GM12878 (cell line): ENCODE data around the gene C5AR1. TPM values are rescaled to one million over a fixed set of nuclear protein-coding genes. Genes with fewer than 3 reads are reported as not detected.

Experiments
- ATF7 ChIP-seq: fragments of 450-650 bp; IDR thresholded peaks from 2 replicates; pipeline ENCODE4 v1.6.1; 2016; ENCODE audit warnings: low read depth, mild to moderate bottlenecking
- EP300 ChIP-seq, 2 experiments: fragments of 150-350 bp in 1 of 2; IDR thresholded peaks; 2 replicates each; pipeline ENCODE4 v1.6.1; 2011 to 2012; ENCODE audit warnings: low read depth in 2 of 2, low read length in 2 of 2, borderline replicate concordance in 1 of 2, improper control_type of control experiment in 1 of 2, inconsistent platforms in 1 of 2; ENCODE audit not compliant: control insufficient read depth in 1 of 2
- FOXM1 ChIP-seq: IDR thresholded peaks from 2 replicates; pipeline ENCODE4 v1.6.1; 2012; ENCODE audit warnings: low read depth, mild to moderate bottlenecking, inconsistent platforms, low read length, moderate library complexity
- IKZF1 ChIP-seq: fragments of 450-650 bp; conservative IDR thresholded peaks from 2 replicates; pipeline ENCODE4 v1.6.1; 2017; ENCODE audit warnings: antibody characterized with exemption, mild to moderate bottlenecking
- MEF2A ChIP-seq: IDR thresholded peaks from 2 replicates; pipeline ENCODE4 v1.6.1; 2011; ENCODE audit warnings: low read depth, mild to moderate bottlenecking, low read length, moderate library complexity; ENCODE audit not compliant: insufficient read depth
- PAX5 ChIP-seq: IDR thresholded peaks from 2 replicates; pipeline ENCODE4 v1.6.1; 2011; ENCODE audit warnings: low read depth, low read length, borderline replicate concordance
- SIX5 ChIP-seq: IDR thresholded peaks from 2 replicates; pipeline ENCODE4 v1.6.1; 2011; ENCODE audit warnings: mild to moderate bottlenecking, low read depth, low read length, moderate library complexity; ENCODE audit not compliant: severe bottlenecking
- ZNF217 ChIP-seq: fragments of 450-650 bp; IDR thresholded peaks from 2 replicates; pipeline ENCODE4 v1.6.1; 2017; ENCODE audit warnings: antibody characterized with exemption, mild to moderate bottlenecking
- polyA plus RNA-seq, 11 experiments: library from polyadenylated mRNA; depleted of rRNA in 4 of 11; unstranded in 6 of 11; stranded (reverse) in 5 of 11; fragments of >200 nt; fragmentation: Nextera tagmentation in 4 of 11; fragmentation: Illumina TruSeq in 1 of 11; extraction: Ambion mirVana in 4 of 11; extraction: Trizol in 1 of 11; gene quantifications; 1 replicate in 1 of 11; 2 replicates in 10 of 11; pipeline versions ENCODE4 v1.2.1 to v1.2.3, GENCODE V29; 2011 to 2016; ENCODE audit warnings: inconsistent platforms in 2 of 11, missing spikeins in 2 of 11, low read depth in 1 of 11
- total RNA-seq, 4 experiments: library from RNA; depleted of rRNA in 3 of 4; stranded (reverse); fragments of >200 nt in 3 of 4; fragmentation: Illumina TruSeq in 1 of 4; extraction: Trizol in 1 of 4; gene quantifications; 2 replicates each; pipeline versions ENCODE4 v1.2.1 to v1.2.3, GENCODE V29; 2013 to 2021
- TF ChIP-seq, protein P1 (sequence below): fragments of 450-650 bp; formaldehyde crosslinking; IDR thresholded peaks from 2 replicates; pipeline ENCODE4 v1.4.0; 2022; ENCODE audit warnings: mild to moderate bottlenecking, moderate library complexity
- TF ChIP-seq, protein P2 (sequence below): fragments of 450-650 bp; IDR thresholded peaks from 2 replicates; pipeline ENCODE4 v1.6.1; 2017; ENCODE audit warnings: low read depth, mild to moderate bottlenecking, moderate library complexity

Gene C5AR1
- total and polyA plus RNA-seq, 10 of the 15 experiments (the other 5 are each of a cell fraction or from before 2014, with no cell fraction given) = 0.04 to 1.5 (median 0.18) TPM

DNA sequence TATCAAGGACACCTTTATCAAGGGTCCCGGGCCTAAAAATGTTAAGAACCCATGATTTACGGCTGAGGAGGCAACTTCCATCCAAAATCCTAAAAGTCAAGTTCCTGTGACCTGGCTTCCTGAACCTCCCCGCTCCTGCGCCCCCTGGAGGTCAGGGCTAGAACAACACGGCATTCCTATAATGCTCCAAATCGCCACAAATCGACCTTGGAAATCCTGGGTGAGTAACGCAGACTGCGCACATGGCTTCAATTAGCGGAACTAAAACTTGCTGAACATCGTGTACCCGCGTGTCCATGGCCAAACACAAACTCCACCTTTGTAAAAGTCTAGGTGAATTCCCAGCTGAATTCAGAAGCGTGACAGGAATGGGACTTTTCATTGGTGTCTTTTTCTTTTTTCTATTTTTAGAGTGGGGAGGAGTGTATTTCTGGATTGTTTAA, 4.3 kb upstream of the C5AR1 start (continued):
- TF ChIP-seq EP300 (IDR thresholded peaks at IDR 0.05; ENCODE audit: borderline replicate concordance in 1 of 2, control insufficient read depth in 1 of 2, low read depth in 2 of 2, low read length in 2 of 2) = 0 out of 4 replicates have a peak, but pooled peaks of 1 of the 2 experiments have one; percentile 31
- no peak for TF ChIP-seq ATF7
- no peak for TF ChIP-seq SIX5
- TF ChIP-seq ZNF217 = peak; percentile 55; the same call in 1 of the 2 replicates
- peak; percentile 95 for TF ChIP-seq IKZF1
- peak; percentile 87 for TF ChIP-seq PAX5
- no peak for TF ChIP-seq MEF2A
- TF ChIP-seq FOXM1 = peak; percentile 59; the same call in 1 of the 2 replicates
- TF ChIP-seq, protein P1, sequence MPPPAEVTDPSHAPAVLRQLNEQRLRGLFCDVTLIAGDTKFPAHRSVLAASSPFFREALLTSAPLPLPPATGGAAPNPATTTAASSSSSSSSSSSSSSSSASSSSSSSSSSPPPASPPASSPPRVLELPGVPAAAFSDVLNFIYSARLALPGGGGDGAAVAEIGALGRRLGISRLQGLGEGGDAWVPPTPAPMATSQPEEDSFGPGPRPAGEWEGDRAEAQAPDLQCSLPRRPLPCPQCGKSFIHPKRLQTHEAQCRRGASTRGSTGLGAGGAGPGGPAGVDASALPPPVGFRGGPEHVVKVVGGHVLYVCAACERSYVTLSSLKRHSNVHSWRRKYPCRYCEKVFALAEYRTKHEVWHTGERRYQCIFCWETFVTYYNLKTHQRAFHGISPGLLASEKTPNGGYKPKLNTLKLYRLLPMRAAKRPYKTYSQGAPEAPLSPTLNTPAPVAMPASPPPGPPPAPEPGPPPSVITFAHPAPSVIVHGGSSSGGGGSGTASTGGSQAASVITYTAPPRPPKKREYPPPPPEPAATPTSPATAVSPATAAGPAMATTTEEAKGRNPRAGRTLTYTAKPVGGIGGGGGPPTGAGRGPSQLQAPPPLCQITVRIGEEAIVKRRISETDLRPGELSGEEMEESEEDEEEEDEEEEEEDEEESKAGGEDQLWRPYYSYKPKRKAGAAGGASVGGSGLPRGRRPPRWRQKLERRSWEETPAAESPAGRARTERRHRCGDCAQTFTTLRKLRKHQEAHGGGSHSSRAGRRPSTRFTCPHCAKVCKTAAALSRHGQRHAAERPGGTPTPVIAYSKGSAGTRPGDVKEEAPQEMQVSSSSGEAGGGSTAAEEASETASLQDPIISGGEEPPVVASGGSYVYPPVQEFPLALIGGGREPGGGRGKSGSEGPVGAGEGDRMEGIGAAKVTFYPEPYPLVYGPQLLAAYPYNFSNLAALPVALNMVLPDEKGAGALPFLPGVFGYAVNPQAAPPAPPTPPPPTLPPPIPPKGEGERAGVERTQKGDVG (CRISPR knock-in tag) = no peak
- TF ChIP-seq, protein P2, sequence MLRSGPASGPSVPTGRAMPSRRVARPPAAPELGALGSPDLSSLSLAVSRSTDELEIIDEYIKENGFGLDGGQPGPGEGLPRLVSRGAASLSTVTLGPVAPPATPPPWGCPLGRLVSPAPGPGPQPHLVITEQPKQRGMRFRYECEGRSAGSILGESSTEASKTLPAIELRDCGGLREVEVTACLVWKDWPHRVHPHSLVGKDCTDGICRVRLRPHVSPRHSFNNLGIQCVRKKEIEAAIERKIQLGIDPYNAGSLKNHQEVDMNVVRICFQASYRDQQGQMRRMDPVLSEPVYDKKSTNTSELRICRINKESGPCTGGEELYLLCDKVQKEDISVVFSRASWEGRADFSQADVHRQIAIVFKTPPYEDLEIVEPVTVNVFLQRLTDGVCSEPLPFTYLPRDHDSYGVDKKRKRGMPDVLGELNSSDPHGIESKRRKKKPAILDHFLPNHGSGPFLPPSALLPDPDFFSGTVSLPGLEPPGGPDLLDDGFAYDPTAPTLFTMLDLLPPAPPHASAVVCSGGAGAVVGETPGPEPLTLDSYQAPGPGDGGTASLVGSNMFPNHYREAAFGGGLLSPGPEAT = peak; percentile 91
